Activated CD4-positive, alpha-beta T cell treated with anti-CD3 and anti-CD28 coated beads, Interleukin-2, amount 10 ng/mL, durations not matched to agents 24 days and 14 days (primary cell): ENCODE measurements around the gene PRXL2A. TPM values are rescaled to one million over a fixed set of nuclear protein-coding genes. Genes with fewer than 3 reads are reported as not detected.
"Not testable (repeated sequence)": the region's sequence is repeated elsewhere in the genome, so short reads cannot be mapped to it uniquely, and the experiment has no call there.

Experiments
- DNase-seq: peaks from one replicate; pipeline ENCODE4 v3.0.0; 2022
- H3K27ac Mint-ChIP-seq: one replicate; pipeline ENCODE4 v1.8.0; 2022; ENCODE audit warnings: mild to moderate bottlenecking, mixed read lengths
- H3K27me3 Mint-ChIP-seq: one replicate; pipeline ENCODE4 v1.8.0; 2022; ENCODE audit warnings: mixed read lengths
- H3K36me3 Mint-ChIP-seq: one replicate; pipeline ENCODE4 v1.8.0; 2022; ENCODE audit warnings: low read depth, mild to moderate bottlenecking, mixed read lengths
- H3K4me1 Mint-ChIP-seq: one replicate; pipeline ENCODE4 v1.8.0; 2021; ENCODE audit warnings: mixed read lengths
- H3K4me3 Mint-ChIP-seq: one replicate; pipeline ENCODE4 v1.8.0; 2022; ENCODE audit warnings: mild to moderate bottlenecking, moderate library complexity, mixed read lengths
- H3K9me3 Mint-ChIP-seq: one replicate; pipeline ENCODE4 v1.8.0; 2021; ENCODE audit warnings: mixed read lengths
- intact Hi-C: fragments of 100-400 bp; cut with micrococcal nuclease; formaldehyde crosslinking; loops from one replicate; pipeline ENCODE4 v1.15.1; 2023
- total RNA-seq: library from RNA; stranded (reverse); gene quantifications from 2 replicates; pipeline ENCODE4 v1.2.3, GENCODE V29; 2022

Gene PRXL2A
- total RNA-seq, 1 donor from 2014 or later = 16.4 TPM

- Mint-ChIP-seq H3K4me3 (peak overlapping the region; percentile 56), H3K27me3 (no peaks in the 10 kb centered on the region), H3K4me1 (peaks cover 76% of the 10 kb centered on the region), H3K9me3 (peaks cover 5% of the 10 kb centered on the region), H3K27ac (peak overlapping the region; percentile 99), H3K36me3 (peaks cover 57% of the 10 kb centered on the region)
- no peak for DNase-seq
- intact Hi-C loops = loop anchor here (2.0 to 5.0 kb wide), 2 partner anchors 65 to 272 kb away; partner anchors contain the start of gene PRXL2A
Observed at GRCh38 chr10:80473692-80474596, 65.6 kb downstream of the PRXL2A start.

GRCh38 chr10:80474597-80474910 is 66.2 kb downstream of the PRXL2A start:
- peak overlapping the region; percentile 56 for H3K4me3 Mint-ChIP-seq
- H3K27ac Mint-ChIP-seq = peak overlapping the region; percentile 99
- H3K9me3 Mint-ChIP-seq = peaks cover 5% of the 10 kb centered on the region
- intact Hi-C loops = loop anchor here (5.0 kb wide), 1 partner anchor 272 kb away; no protein-coding TSS in a partner anchor
- peaks cover 70% of the 10 kb centered on the region for H3K4me1 Mint-ChIP-seq
- DNase-seq = no peak
- H3K36me3 Mint-ChIP-seq = peaks cover 55% of the 10 kb centered on the region
- no peaks in the 10 kb centered on the region for H3K27me3 Mint-ChIP-seq

GRCh38 chr10:80474941-80475340 is 66.6 kb downstream of the PRXL2A start:
- H3K27ac Mint-ChIP-seq = peak overlapping the region; percentile 99
- peaks cover 55% of the 10 kb centered on the region for H3K36me3 Mint-ChIP-seq
- H3K27me3 Mint-ChIP-seq = no peaks in the 10 kb centered on the region
- intact Hi-C loops = loop anchor here (5.0 kb wide), 1 partner anchor 273 kb away; no protein-coding TSS in a partner anchor
- no peak overlapping the region for H3K4me3 Mint-ChIP-seq
- DNase-seq = no peak
- H3K4me1 Mint-ChIP-seq = peaks cover 69% of the 10 kb centered on the region
- peaks cover 5% of the 10 kb centered on the region for H3K9me3 Mint-ChIP-seq

GRCh38 chr10:80475641-80476040 is 67.3 kb downstream of the PRXL2A start:
- DNase-seq, H3K9me3 Mint-ChIP-seq: not testable (repeated sequence)
- peaks cover 58% of the 10 kb centered on the region for H3K36me3 Mint-ChIP-seq

GRCh38 chr10:80476685-80477084 is 68.3 kb downstream of the PRXL2A start:
- peaks cover 58% of the 10 kb centered on the region for H3K36me3 Mint-ChIP-seq
- peaks cover 5% of the 10 kb centered on the region for H3K9me3 Mint-ChIP-seq
- H3K27me3 Mint-ChIP-seq = no peaks in the 10 kb centered on the region
- peaks cover 59% of the 10 kb centered on the region for H3K4me1 Mint-ChIP-seq
- no peak for DNase-seq
- peak overlapping the region; percentile 8 for H3K27ac Mint-ChIP-seq
- intact Hi-C loops = no loop called here
- no peak overlapping the region for H3K4me3 Mint-ChIP-seq

More at GRCh38 chr10:80475641-80476040, 67.3 kb downstream of the PRXL2A start:
- Mint-ChIP-seq H3K4me1 (peaks cover 65% of the 10 kb centered on the region), H3K27ac (peak overlapping the region; percentile 51)
- H3K27me3 Mint-ChIP-seq, H3K4me3 Mint-ChIP-seq, intact Hi-C loops: not testable (repeated sequence)

- Mint-ChIP-seq H3K27me3 (no peaks in the 10 kb centered on the region), H3K27ac (peak overlapping the region; percentile 42), H3K4me3 (no peak overlapping the region), H3K4me1 (peaks cover 52% of the 10 kb centered on the region), H3K9me3 (peaks cover 5% of the 10 kb centered on the region), H3K36me3 (peaks cover 57% of the 10 kb centered on the region)
- DNase-seq = no peak
- intact Hi-C loops = no loop called here
Observed at GRCh38 chr10:80477813-80478212, 69.5 kb downstream of the PRXL2A start.

- Mint-ChIP-seq H3K27ac (peak overlapping the region; percentile 48), H3K36me3 (peaks cover 49% of the 10 kb centered on the region), H3K4me1 (peaks cover 51% of the 10 kb centered on the region)
- H3K27me3 Mint-ChIP-seq, H3K4me3 Mint-ChIP-seq, intact Hi-C loops, DNase-seq, H3K9me3 Mint-ChIP-seq: not testable (repeated sequence)
Observed at GRCh38 chr10:80480373-80480772, 72.0 kb downstream of the PRXL2A start.

GRCh38 chr10:80480852-80481251 is 72.5 kb downstream of the PRXL2A start:
- Mint-ChIP-seq H3K9me3 (peaks cover 5% of the 10 kb centered on the region), H3K27me3 (no peaks in the 10 kb centered on the region), H3K4me1 (peaks cover 52% of the 10 kb centered on the region), H3K27ac (no peak overlapping the region), H3K36me3 (peaks cover 47% of the 10 kb centered on the region), H3K4me3 (no peak overlapping the region)
- intact Hi-C loops = no loop called here
- DNase-seq = no peak

GRCh38 chr10:80484243-80484642 is 75.9 kb downstream of the PRXL2A start:
- intact Hi-C loops = no loop called here
- Mint-ChIP-seq H3K4me1 (peaks cover 67% of the 10 kb centered on the region), H3K9me3 (no peaks in the 10 kb centered on the region), H3K36me3 (peaks cover 35% of the 10 kb centered on the region), H3K27ac (peak overlapping the region; percentile 92), H3K4me3 (peak overlapping the region; percentile 79), H3K27me3 (no peaks in the 10 kb centered on the region)
- no peak for DNase-seq

- Mint-ChIP-seq H3K4me1 (peaks cover 69% of the 10 kb centered on the region), H3K36me3 (peaks cover 38% of the 10 kb centered on the region), H3K9me3 (no peaks in the 10 kb centered on the region), H3K27ac (peak overlapping the region; percentile 92), H3K27me3 (no peaks in the 10 kb centered on the region), H3K4me3 (peak overlapping the region; percentile 79)
- intact Hi-C loops = loop anchor here (1.0 kb wide), 2 partner anchors 9 to 12 kb away; no protein-coding TSS in a partner anchor
- no peak for DNase-seq
Observed at GRCh38 chr10:80484676-80485075, 76.3 kb downstream of the PRXL2A start.

GRCh38 chr10:80485076-80485945 is 77.0 kb downstream of the PRXL2A start:
- intact Hi-C loops = loop anchor here (1.0 kb wide), 2 partner anchors 8 to 13 kb away; no protein-coding TSS in a partner anchor

GRCh38 chr10:80485946-80486764 is 77.8 kb downstream of the PRXL2A start:
- H3K4me1 Mint-ChIP-seq = peaks cover 82% of the 10 kb centered on the region
- DNase-seq = peak; percentile 77
- peaks cover 9% of the 10 kb centered on the region for H3K9me3 Mint-ChIP-seq
- intact Hi-C loops = loop anchor here (1.0 kb wide), 3 partner anchors 7 to 27 kb away; no protein-coding TSS in a partner anchor
- H3K36me3 Mint-ChIP-seq = peaks cover 40% of the 10 kb centered on the region
- no peaks in the 10 kb centered on the region for H3K27me3 Mint-ChIP-seq
- H3K27ac Mint-ChIP-seq = peak overlapping the region; percentile 92
- peak overlapping the region; percentile 79 for H3K4me3 Mint-ChIP-seq

More at GRCh38 chr10:80485076-80485945, 77.0 kb downstream of the PRXL2A start:
- no peaks in the 10 kb centered on the region for H3K27me3 Mint-ChIP-seq
- H3K9me3 Mint-ChIP-seq = peaks cover 4% of the 10 kb centered on the region
- peak overlapping the region; percentile 79 for H3K4me3 Mint-ChIP-seq
- peak; percentile 66 for DNase-seq
- H3K36me3 Mint-ChIP-seq = peaks cover 40% of the 10 kb centered on the region
- H3K4me1 Mint-ChIP-seq = peaks cover 75% of the 10 kb centered on the region
- H3K27ac Mint-ChIP-seq = peak overlapping the region; percentile 92
